HCT116 (cell line): ENCODE measurements around the gene ACSL3. TPM values are rescaled to one million over a fixed set of nuclear protein-coding genes. Genes with fewer than 3 reads are reported as not detected.
"Not testable (repeated sequence)": the region's sequence is repeated elsewhere in the genome, so short reads cannot be mapped to it uniquely, and the experiment has no call there.

ENCODE experiments used
- ATAC-seq: fragments of 200-7000 bp; cut with Tn5 transposase; 2 replicates; pipeline ENCODE4 v1.9.1; 2020; ENCODE audit warnings: mild to moderate bottlenecking, moderate library complexity
- BruUV-seq: library from RNA; stranded (reverse); fragments of 400-500 nt; replicated peaks from 2 replicates; lab custom pipeline; 2021; lab: Mats Ljungman, UMichigan
- CTCF ChIA-PET: fragments of 300-600 bp; sonication (Branson Sonifier 250); formaldehyde crosslinking; loops from one replicate; lab custom pipeline; 2021; ENCODE audit warnings: antibody characterized with exemption; lab: Charles Lee
- POLR2A ChIA-PET: fragments of 300-600, 350-600 bp; sonication (Branson Sonifier 250); formaldehyde crosslinking; loops from one replicate; lab custom pipeline; 2021; ENCODE audit warnings: antibody characterized with exemption; lab: Charles Lee
- RAD21 ChIA-PET, 2 experiments: fragments of 300-600 bp; sonication (Branson Sonifier 250); formaldehyde crosslinking; loops; one replicate each; lab custom pipeline; 2023; ENCODE audit warnings: low total read pairs in 2 of 2; ENCODE audit not compliant: uncharacterized antibody in 2 of 2, unreplicated experiment in 2 of 2, low non-redundant PET in 1 of 2; lab: Charles Lee
- DNase-seq: peaks from one replicate; pipeline ENCODE4 v3.0.0-alpha.2; 2010; ENCODE audit warnings: low read depth, low spot score
- H2AFZ ChIP-seq: fragments of 200-600 bp; shearing (Covaris generic), sonication (generic); 2 replicates; pipeline ENCODE4 v1.6.1; 2017; ENCODE audit warnings: low read depth, mixed run types, mixed read lengths, antibody characterized with exemption, low read length; ENCODE audit not compliant: poor library complexity, severe bottlenecking
- H3K27ac ChIP-seq: 2 replicates; pipeline ENCODE4 v1.5.1; 2012; ENCODE audit warnings: low read depth, low read length
- H3K27me3 ChIP-seq: fragments of 200-600 bp; sonication (generic); 2 replicates; pipeline ENCODE4 v1.6.1; 2016; ENCODE audit warnings: mixed run types, low read length, mixed read lengths; ENCODE audit not compliant: insufficient read depth
- H3K36me3 ChIP-seq, 2 experiments: fragments of 200-500 bp in 1 of 2; fragments of 200-600 bp in 1 of 2; sonication (Bioruptor generic) in 1 of 2; sonication (generic) in 1 of 2; 2 replicates each; pipeline versions ENCODE4 v1.5.1 to v1.6.1; 2014 to 2016; ENCODE audit warnings: low read length in 2 of 2, inconsistent platforms in 1 of 2, mixed read lengths in 1 of 2, mixed run types in 1 of 2; ENCODE audit not compliant: insufficient read depth in 2 of 2, control insufficient read depth in 1 of 2
- H3K4me1 ChIP-seq, 2 experiments: fragments of 200-600 bp in 1 of 2; sonication (generic) in 1 of 2; 2 replicates each; pipeline versions ENCODE4 v1.5.1 to v1.6.1; 2012 to 2017; ENCODE audit warnings: low read length in 2 of 2, inconsistent platforms in 1 of 2, mild to moderate bottlenecking in 1 of 2, mixed read lengths in 1 of 2, mixed run types in 1 of 2, moderate library complexity in 1 of 2; ENCODE audit not compliant: insufficient read depth in 2 of 2, control insufficient read depth in 1 of 2
- H3K4me2 ChIP-seq: fragments of 200-600 bp; sonication (generic); 2 replicates; pipeline ENCODE4 v1.6.1; 2017; ENCODE audit warnings: mixed run types, low read length, mixed read lengths
- H3K4me3 ChIP-seq, 2 experiments: fragments of 200-600 bp in 1 of 2; sonication (generic) in 1 of 2; replicated peaks in 1 of 2; 2 replicates each; pipeline ENCODE4 v1.5.1; 2011 to 2016; ENCODE audit warnings: low read length in 2 of 2, control low read depth in 1 of 2, low read depth in 1 of 2, mild to moderate bottlenecking in 1 of 2, mixed read lengths in 1 of 2, mixed run types in 1 of 2
- H3K79me2 ChIP-seq: fragments of 200-600 bp; sonication (generic); 2 replicates; pipeline ENCODE4 v1.6.1; 2017; ENCODE audit warnings: mild to moderate bottlenecking, mixed run types, low read length, moderate library complexity, mixed read lengths; ENCODE audit not compliant: insufficient read depth
- H3K9ac ChIP-seq: fragments of 200-600 bp; sonication (generic); 2 replicates; pipeline ENCODE4 v1.6.1; 2016; ENCODE audit warnings: low read length, mixed read lengths
- H3K9me2 ChIP-seq: fragments of 200-600 bp; sonication (generic), shearing (Covaris generic); 2 replicates; pipeline ENCODE4 v1.6.1; 2017; ENCODE audit warnings: mixed run types, mild to moderate bottlenecking, moderate library complexity; ENCODE audit not compliant: insufficient read depth
- H3K9me3 ChIP-seq, 2 experiments: fragments of 200-500 bp in 1 of 2; fragments of 200-600 bp in 1 of 2; sonication (Bioruptor generic) in 1 of 2; sonication (generic) in 1 of 2; 2 replicates each; pipeline ENCODE4 v1.6.1; 2014 to 2017; ENCODE audit warnings: low read length in 2 of 2, mixed read lengths in 2 of 2, inconsistent platforms in 1 of 2, low read depth in 1 of 2, mild to moderate bottlenecking in 1 of 2, mixed run types in 1 of 2, moderate library complexity in 1 of 2; ENCODE audit not compliant: control insufficient read depth in 1 of 2, insufficient read depth in 1 of 2
- H4K20me1 ChIP-seq: fragments of 200-600 bp; sonication (generic), shearing (Covaris generic); 2 replicates; pipeline ENCODE4 v1.6.1; 2017; ENCODE audit warnings: mixed run types, mild to moderate bottlenecking, moderate library complexity; ENCODE audit not compliant: insufficient read depth
- FOSL1 ChIP-seq: IDR thresholded peaks from 2 replicates; pipeline ENCODE4 v1.6.1; 2012; ENCODE audit warnings: low read depth
- SP1 ChIP-seq: IDR thresholded peaks from 2 replicates; pipeline ENCODE4 v1.6.1; 2012; ENCODE audit warnings: low read depth
- intact Hi-C: fragments of 100-400 bp; cut with micrococcal nuclease; formaldehyde crosslinking; loops from 2 replicates; pipeline ENCODE4 v1.10.0; 2022
- total RNA-seq: library from RNA; stranded (reverse); gene quantifications from one replicate; pipeline ENCODE4 v1.2.1, GENCODE V29; 2021; ENCODE audit not compliant: unreplicated experiment
- TF ChIP-seq, protein P1 (sequence below): IDR thresholded peaks from 2 replicates; pipeline ENCODE4 v1.6.1; 2012
- TF ChIP-seq, protein P2 (sequence below), 3 experiments: fragments of 200-600 bp in 1 of 3; sonication (generic) in 1 of 3; IDR thresholded peaks in 2 of 3; conservative IDR thresholded peaks in 1 of 3; 2 replicates each; pipeline ENCODE4 v1.5.1; 2012 to 2017; ENCODE audit warnings: low read depth in 2 of 3, low read length in 2 of 3, antibody characterized with exemption in 1 of 3, borderline replicate concordance in 1 of 3, control low read depth in 1 of 3, mild to moderate bottlenecking in 1 of 3, mixed read lengths in 1 of 3, mixed run types in 1 of 3, moderate library complexity in 1 of 3; ENCODE audit not compliant: insufficient read depth in 1 of 3
- TF ChIP-seq, protein P3 (sequence below): IDR thresholded peaks from 2 replicates; pipeline ENCODE4 v1.6.1; 2011; ENCODE audit warnings: mild to moderate bottlenecking, low read length, moderate library complexity; ENCODE audit not compliant: insufficient replicate concordance; ENCODE audit errors: extremely low read depth

The ACSL3 gene
- total RNA-seq, 1 experiment from 2014 or later = 142 TPM

DNA sequence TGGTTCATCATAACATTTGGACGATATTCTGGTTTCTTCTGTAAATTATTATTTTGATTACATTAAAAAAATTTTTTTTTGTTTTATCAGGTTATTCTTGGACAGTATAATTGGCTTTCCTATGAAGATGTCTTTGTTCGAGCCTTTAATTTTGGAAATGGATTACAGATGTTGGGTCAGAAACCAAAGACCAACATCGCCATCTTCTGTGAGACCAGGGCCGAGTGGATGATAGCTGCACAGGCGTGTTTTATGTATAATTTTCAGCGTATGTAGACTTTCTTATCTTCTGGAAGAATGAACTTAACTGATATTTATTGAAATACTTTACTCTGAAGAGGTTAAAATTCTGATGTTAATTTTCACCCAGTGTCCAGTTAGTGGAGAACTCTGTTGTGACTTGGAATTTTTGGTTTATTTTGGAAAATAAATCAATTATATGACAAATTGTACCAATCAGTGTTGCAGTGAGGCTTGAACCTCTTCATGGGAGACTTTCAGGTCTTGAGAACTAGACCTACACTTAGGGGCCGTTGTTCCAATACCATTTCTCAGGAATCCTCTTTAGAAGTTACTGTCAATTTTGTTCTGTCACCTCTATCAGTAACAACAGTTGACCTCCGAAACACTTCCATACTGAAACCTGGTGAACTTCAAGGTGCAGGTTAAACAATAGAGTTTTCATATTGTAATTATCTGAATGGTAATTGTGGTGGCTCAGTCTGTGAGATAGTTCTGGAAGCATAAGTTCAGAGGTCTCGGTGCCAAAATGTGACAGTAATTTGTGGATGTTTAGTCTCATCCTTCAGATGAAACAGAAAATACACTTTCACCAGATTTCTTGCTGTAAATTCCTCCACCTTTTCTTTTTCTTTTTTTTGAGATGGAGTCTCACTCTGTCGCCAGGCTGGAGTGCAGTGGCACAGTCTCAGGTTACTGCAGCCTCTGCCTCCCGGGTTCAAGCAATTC is 55.7 kb downstream of the ACSL3 start:
- Histone ChIP-seq H3K4me2 (no peak overlapping the region), H3K4me3 (no peak overlapping the region), H4K20me1 (peaks cover 14% of the 10 kb centered on the region; the same call in 1 of the 2 replicates), H2AFZ (no peak overlapping the region), H3K9ac (no peak overlapping the region), H3K27me3 (no peaks in the 10 kb centered on the region), H3K79me2 (peaks cover 57% of the 10 kb centered on the region), H3K9me2 (no peaks in the 10 kb centered on the region), H3K36me3 (peaks cover 8 to 23% of the 10 kb centered on the region in 2 experiments), H3K9me3 (no peaks in the 10 kb centered on the region), H3K4me1 (peaks cover 5 to 17% of the 10 kb centered on the region in 2 experiments; a peak in 3 of 4 replicates), H3K27ac (no peak overlapping the region)
- BruUV-seq = no TSS peak
- DNase-seq = no peak
- RAD21 ChIA-PET = no interaction called here
- CTCF ChIA-PET = interaction anchor here (1.3 to 1.9 kb wide), 2 partner anchors 13 to 226 kb away, joined by 4 to 5 read pairs; no protein-coding TSS in a partner anchor
- ATAC-seq = no peak
- intact Hi-C loops = loop anchor here (5.0 kb wide), 1 partner anchor 224 kb away; no protein-coding TSS in a partner anchor
- TF ChIP-seq, protein P1, sequence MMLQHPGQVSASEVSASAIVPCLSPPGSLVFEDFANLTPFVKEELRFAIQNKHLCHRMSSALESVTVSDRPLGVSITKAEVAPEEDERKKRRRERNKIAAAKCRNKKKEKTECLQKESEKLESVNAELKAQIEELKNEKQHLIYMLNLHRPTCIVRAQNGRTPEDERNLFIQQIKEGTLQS = no peak
- TF ChIP-seq, protein P2, sequence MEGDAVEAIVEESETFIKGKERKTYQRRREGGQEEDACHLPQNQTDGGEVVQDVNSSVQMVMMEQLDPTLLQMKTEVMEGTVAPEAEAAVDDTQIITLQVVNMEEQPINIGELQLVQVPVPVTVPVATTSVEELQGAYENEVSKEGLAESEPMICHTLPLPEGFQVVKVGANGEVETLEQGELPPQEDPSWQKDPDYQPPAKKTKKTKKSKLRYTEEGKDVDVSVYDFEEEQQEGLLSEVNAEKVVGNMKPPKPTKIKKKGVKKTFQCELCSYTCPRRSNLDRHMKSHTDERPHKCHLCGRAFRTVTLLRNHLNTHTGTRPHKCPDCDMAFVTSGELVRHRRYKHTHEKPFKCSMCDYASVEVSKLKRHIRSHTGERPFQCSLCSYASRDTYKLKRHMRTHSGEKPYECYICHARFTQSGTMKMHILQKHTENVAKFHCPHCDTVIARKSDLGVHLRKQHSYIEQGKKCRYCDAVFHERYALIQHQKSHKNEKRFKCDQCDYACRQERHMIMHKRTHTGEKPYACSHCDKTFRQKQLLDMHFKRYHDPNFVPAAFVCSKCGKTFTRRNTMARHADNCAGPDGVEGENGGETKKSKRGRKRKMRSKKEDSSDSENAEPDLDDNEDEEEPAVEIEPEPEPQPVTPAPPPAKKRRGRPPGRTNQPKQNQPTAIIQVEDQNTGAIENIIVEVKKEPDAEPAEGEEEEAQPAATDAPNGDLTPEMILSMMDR (IDR thresholded peaks at IDR 0.05 in 2 of 3, conservative IDR thresholded peaks at IDR 0.05 in 1 of 3; ENCODE audit: borderline replicate concordance in 1 of 3, insufficient read depth in 1 of 3, low read depth in 2 of 3, low read length in 2 of 3) = 0 out of 6 replicates have a peak, but pooled peaks of 1 of the 3 experiments have one; percentile 6
- TF ChIP-seq SP1 (no peak), FOSL1 (no peak)
- TF ChIP-seq, protein P3, sequence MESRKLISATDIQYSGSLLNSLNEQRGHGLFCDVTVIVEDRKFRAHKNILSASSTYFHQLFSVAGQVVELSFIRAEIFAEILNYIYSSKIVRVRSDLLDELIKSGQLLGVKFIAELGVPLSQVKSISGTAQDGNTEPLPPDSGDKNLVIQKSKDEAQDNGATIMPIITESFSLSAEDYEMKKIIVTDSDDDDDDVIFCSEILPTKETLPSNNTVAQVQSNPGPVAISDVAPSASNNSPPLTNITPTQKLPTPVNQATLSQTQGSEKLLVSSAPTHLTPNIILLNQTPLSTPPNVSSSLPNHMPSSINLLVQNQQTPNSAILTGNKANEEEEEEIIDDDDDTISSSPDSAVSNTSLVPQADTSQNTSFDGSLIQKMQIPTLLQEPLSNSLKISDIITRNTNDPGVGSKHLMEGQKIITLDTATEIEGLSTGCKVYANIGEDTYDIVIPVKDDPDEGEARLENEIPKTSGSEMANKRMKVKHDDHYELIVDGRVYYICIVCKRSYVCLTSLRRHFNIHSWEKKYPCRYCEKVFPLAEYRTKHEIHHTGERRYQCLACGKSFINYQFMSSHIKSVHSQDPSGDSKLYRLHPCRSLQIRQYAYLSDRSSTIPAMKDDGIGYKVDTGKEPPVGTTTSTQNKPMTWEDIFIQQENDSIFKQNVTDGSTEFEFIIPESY = no peak
- POLR2A ChIA-PET = no interaction called here

DNA sequence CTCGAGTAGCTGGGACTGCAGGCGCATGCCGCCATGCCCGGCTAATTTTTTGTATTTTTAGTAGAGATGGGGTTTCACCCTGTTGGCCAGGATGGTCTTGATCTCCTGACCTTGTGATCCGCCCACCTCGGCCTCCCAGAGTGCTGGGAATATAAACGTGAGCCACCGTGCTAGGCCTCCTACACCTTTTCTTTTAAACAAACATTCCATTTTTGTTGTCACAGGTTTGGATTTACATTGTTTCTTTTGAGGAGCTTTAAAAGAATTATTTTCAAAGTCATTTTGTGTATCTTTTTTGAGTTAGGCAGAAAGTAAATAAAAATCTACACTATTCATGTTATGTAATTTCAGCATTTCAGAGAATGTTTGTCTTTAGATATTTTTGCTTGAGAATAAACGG is 56.4 kb downstream of the ACSL3 start:
- ATAC-seq, RAD21 ChIA-PET, POLR2A ChIA-PET, H3K27me3 ChIP-seq, H3K9ac ChIP-seq, H3K27ac ChIP-seq, H2AFZ ChIP-seq, H3K9me2 ChIP-seq, DNase-seq, BruUV-seq, CTCF ChIA-PET, H3K4me2 ChIP-seq, H3K4me3 ChIP-seq, H3K9me3 ChIP-seq: not testable (repeated sequence)
- peaks cover 12 to 23% of the 10 kb centered on the region in 2 experiments for H3K36me3 ChIP-seq
- H3K79me2 ChIP-seq = peaks cover 50% of the 10 kb centered on the region
- H3K4me1 ChIP-seq = peaks cover 5 to 17% of the 10 kb centered on the region in 2 experiments; a peak in 3 of 4 replicates
- intact Hi-C loops = loop anchor here (5.0 kb wide), 1 partner anchor 225 kb away; no protein-coding TSS in a partner anchor
- H4K20me1 ChIP-seq = peaks cover 14% of the 10 kb centered on the region; the same call in 1 of the 2 replicates
